Smooth muscle cell of the brain vasculature (primary cell): ENCODE data around the gene PDGFRB.
"Not testable (repeated sequence)": the region's sequence is repeated elsewhere in the genome, so short reads cannot be mapped to it uniquely, and the experiment has no call there.

Experiments
- DNase-seq: peaks from one replicate; pipeline ENCODE4 v3.0.0-alpha.2; 2012; ENCODE audit warnings: low read depth, low spot score

The PDGFRB gene

GRCh38 chr5:150084754-150085153 lies 70.9 kb downstream of the PDGFRB start:
- DNase-seq: not testable (repeated sequence)

- no peak for DNase-seq
Observed at GRCh38 chr5:150082889-150083288, 72.8 kb downstream of the PDGFRB start.

- no peak for DNase-seq
Observed at GRCh38 chr5:150082374-150082773, 73.3 kb downstream of the PDGFRB start.

- DNase-seq: no peak
Observed at GRCh38 chr5:150081541-150082283, 73.9 kb downstream of the PDGFRB start.

GRCh38 chr5:150080696-150081435 lies 74.8 kb downstream of the PDGFRB start:
- DNase-seq: no peak

GRCh38 chr5:150079909-150080461 lies 75.7 kb downstream of the PDGFRB start:
- DNase-seq: no peak

- DNase-seq: no peak
Observed at GRCh38 chr5:150078802-150079689, 76.6 kb downstream of the PDGFRB start.

- no peak for DNase-seq
Observed at GRCh38 chr5:150077996-150078801, 77.4 kb downstream of the PDGFRB start.

- no peak for DNase-seq
Observed at GRCh38 chr5:150077060-150077459, 78.6 kb downstream of the PDGFRB start.

- DNase-seq: no peak
Observed at GRCh38 chr5:150075806-150076205, 79.8 kb downstream of the PDGFRB start.

- no peak for DNase-seq
Observed at GRCh38 chr5:150075233-150075632, 80.4 kb downstream of the PDGFRB start.

- DNase-seq: no peak
Observed at GRCh38 chr5:150073677-150074076, 82.0 kb downstream of the PDGFRB start.

- no peak for DNase-seq
Observed at GRCh38 chr5:150073086-150073625, 82.5 kb downstream of the PDGFRB start.

GRCh38 chr5:150070821-150071220 lies 84.8 kb downstream of the PDGFRB start:
- DNase-seq: no peak

- no peak for DNase-seq
Observed at GRCh38 chr5:150069672-150070627, 85.7 kb downstream of the PDGFRB start.

GRCh38 chr5:150068961-150069645 lies 86.5 kb downstream of the PDGFRB start:
- no peak for DNase-seq

- no peak for DNase-seq
Observed at GRCh38 chr5:150068472-150068871, 87.2 kb downstream of the PDGFRB start.

GRCh38 chr5:150068071-150068470 lies 87.6 kb downstream of the PDGFRB start:
- DNase-seq: no peak

GRCh38 chr5:150067405-150067960 lies 88.2 kb downstream of the PDGFRB start:
- no peak for DNase-seq
